GM23248 (cell line): Measurements from ENCODE around the gene CRK.

ENCODE experiments used
- EZH2 ChIP-seq: fragments of 200-600 bp; sonication (generic); IDR thresholded peaks from 2 replicates; pipeline ENCODE4 v1.6.1; 2018; ENCODE audit warnings: antibody characterized with exemption, mild to moderate bottlenecking; ENCODE audit not compliant: insufficient read depth, poor library complexity, severe bottlenecking
- EZH2phosphoT487 ChIP-seq: fragments of 200-600 bp; sonication (generic); IDR thresholded peaks from 2 replicates; pipeline ENCODE4 v1.6.1; 2018; ENCODE audit warnings: antibody characterized with exemption, moderate library complexity, mild to moderate bottlenecking, low read depth; ENCODE audit not compliant: insufficient read depth

DNA sequence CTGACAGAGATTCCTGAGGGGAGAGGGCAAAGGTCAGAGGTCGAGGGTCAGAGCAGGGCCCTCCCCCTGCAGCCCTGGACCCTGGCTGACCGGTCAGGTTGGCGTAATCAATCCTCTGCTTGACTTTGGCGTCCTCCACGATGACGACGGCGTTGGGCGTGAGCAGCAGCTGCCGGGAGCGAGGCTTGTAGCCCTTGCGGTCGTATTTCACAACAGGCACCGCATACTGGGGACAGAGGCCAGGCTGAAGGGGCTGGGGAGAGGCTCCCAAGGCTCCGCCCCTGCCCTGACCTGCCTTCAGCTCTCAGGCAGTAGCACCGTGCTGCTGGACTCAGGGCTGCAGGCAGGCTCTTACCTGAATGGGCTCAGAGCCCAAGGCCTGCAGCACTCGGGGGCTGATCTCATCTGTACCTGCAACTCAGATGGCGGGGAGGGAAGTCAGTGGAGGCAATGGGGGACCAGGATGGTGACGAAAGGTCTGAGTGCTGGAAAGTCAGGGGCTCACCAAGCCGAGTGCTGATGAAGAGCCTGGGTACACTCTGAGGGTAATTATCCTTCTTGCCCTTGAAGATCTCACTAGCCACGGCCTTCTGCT lies 12.0 kb upstream of the CRK start:
- TF ChIP-seq EZH2: no peak
- TF ChIP-seq EZH2phosphoT487: no peak
